IMR-90 (cell line): ENCODE results near the gene TMPRSS12. TPM values are rescaled to one million over a fixed set of nuclear protein-coding genes. Genes with fewer than 3 reads are reported as not detected.

Experiments
- ATAC-seq: fragments of 200-7000 bp; cut with Tn5 transposase; 2 replicates; pipeline ENCODE4 v1.9.1; 2020; ENCODE audit warnings: low read depth, mild to moderate bottlenecking, moderate library complexity
- BruUV-seq: library from RNA; stranded (reverse); fragments of 400-500 nt; replicated peaks from 2 replicates; lab custom pipeline; 2021; lab: Mats Ljungman, UMichigan
- CTCF ChIA-PET: fragments of 300-600 bp; formaldehyde crosslinking; extraction: SDS; loops from one replicate; lab custom pipeline; 2021; ENCODE audit warnings: antibody characterized with exemption; lab: Yijun Ruan, JAX
- POLR2A ChIA-PET: fragments of 300-600 bp; sonication (Branson Sonifier 250); formaldehyde crosslinking; loops from one replicate; lab custom pipeline; 2022; ENCODE audit warnings: antibody characterized with exemption; ENCODE audit not compliant: unreplicated experiment; lab: Charles Lee
- DNase-seq: peaks from one replicate; pipeline ENCODE4 v3.0.0; 2013
- H2AFZ ChIP-seq: replicated peaks from 2 replicates; pipeline ENCODE3; 2013; ENCODE audit warnings: low read length, mild to moderate bottlenecking; ENCODE audit not compliant: poor library complexity
- H2AK5ac ChIP-seq: 2 replicates; pipeline ENCODE4 v1.6.1; 2013; ENCODE audit warnings: low read depth, low read length, inconsistent platforms
- H2AK9ac ChIP-seq: replicated peaks from 2 replicates; pipeline ENCODE3; 2013; ENCODE audit warnings: mild to moderate bottlenecking, low read depth, low read length, moderate library complexity; ENCODE audit not compliant: poor library complexity
- H2BK120ac ChIP-seq: 2 replicates; pipeline ENCODE4 v1.6.1; 2013; ENCODE audit warnings: low read depth, low read length, inconsistent platforms
- H2BK15ac ChIP-seq: 3 replicates; pipeline ENCODE4 v1.6.1; 2013; ENCODE audit warnings: low read depth, low read length, inconsistent platforms
- H2BK20ac ChIP-seq: 2 replicates; pipeline ENCODE4 v1.6.1; 2013; ENCODE audit warnings: low read depth, mild to moderate bottlenecking, inconsistent platforms, low read length, moderate library complexity
- H2BK5ac ChIP-seq: 2 replicates; pipeline ENCODE4 v1.6.1; 2013; ENCODE audit warnings: mild to moderate bottlenecking, low read depth, low read length, inconsistent platforms; ENCODE audit not compliant: poor library complexity, severe bottlenecking
- H3K14ac ChIP-seq: replicated peaks from 2 replicates; pipeline ENCODE4 v1.6.1; 2013; ENCODE audit warnings: low read depth, low read length, inconsistent platforms
- H3K18ac ChIP-seq: 2 replicates; pipeline ENCODE4 v1.6.1; 2013; ENCODE audit warnings: low read depth, low read length, control low read depth
- H3K23ac ChIP-seq: 2 replicates; pipeline ENCODE4 v1.6.1; 2013; ENCODE audit warnings: low read depth, low read length, inconsistent platforms
- H3K27ac ChIP-seq: 2 replicates; pipeline ENCODE4 v1.5.1; 2013; ENCODE audit warnings: mild to moderate bottlenecking, control low read depth, low read length; ENCODE audit not compliant: insufficient read depth
- H3K27me3 ChIP-seq: 2 replicates; pipeline ENCODE4 v1.6.1; 2013; ENCODE audit warnings: low read length; ENCODE audit not compliant: control insufficient read depth, insufficient read depth
- H3K36me3 ChIP-seq: 2 replicates; pipeline ENCODE4 v1.6.1; 2013; ENCODE audit warnings: low read length, mixed read lengths; ENCODE audit not compliant: control insufficient read depth, insufficient read depth
- H3K4ac ChIP-seq: 2 replicates; pipeline ENCODE4 v1.6.1; 2013; ENCODE audit warnings: low read depth, low read length, inconsistent platforms
- H3K4me1 ChIP-seq: 2 replicates; pipeline ENCODE4 v1.6.1; 2013; ENCODE audit warnings: low read length, mixed read lengths; ENCODE audit not compliant: control insufficient read depth, insufficient read depth
- H3K4me2 ChIP-seq: 2 replicates; pipeline ENCODE4 v1.6.1; 2013; ENCODE audit warnings: low read depth, mild to moderate bottlenecking, control low read depth, low read length, moderate library complexity
- H3K4me3 ChIP-seq: 2 replicates; pipeline ENCODE4 v1.5.1; 2013; ENCODE audit warnings: low read depth, mild to moderate bottlenecking, control low read depth, low read length, moderate library complexity; ENCODE audit not compliant: insufficient read depth
- H3K56ac ChIP-seq: 2 replicates; pipeline ENCODE4 v1.6.1; 2013; ENCODE audit warnings: low read length, inconsistent platforms; ENCODE audit not compliant: insufficient read depth; ENCODE audit errors: extremely low read depth
- H3K79me1 ChIP-seq, 2 experiments: 2 replicates each; pipeline ENCODE4 v1.6.1; 2013; ENCODE audit warnings: low read length in 2 of 2, inconsistent platforms in 1 of 2, low read depth in 1 of 2
- H3K9ac ChIP-seq: 2 replicates; pipeline ENCODE4 v1.6.1; 2013; ENCODE audit warnings: low read depth, low read length, control low read depth
- H3K9me1 ChIP-seq: 2 replicates; pipeline ENCODE4 v1.6.1; 2013; ENCODE audit warnings: low read length, inconsistent platforms; ENCODE audit not compliant: insufficient read depth
- H3K9me3 ChIP-seq: 2 replicates; pipeline ENCODE4 v1.6.1; 2013; ENCODE audit warnings: low read length; ENCODE audit not compliant: control insufficient read depth, insufficient read depth
- H4K20me1 ChIP-seq: 2 replicates; pipeline ENCODE4 v1.6.1; 2013; ENCODE audit warnings: low read length, inconsistent platforms; ENCODE audit not compliant: insufficient read depth
- H4K5ac ChIP-seq: 2 replicates; pipeline ENCODE4 v1.6.1; 2013; ENCODE audit warnings: mild to moderate bottlenecking, low read depth, low read length, control low read depth
- H4K8ac ChIP-seq, 2 experiments: 2 replicates each; pipeline ENCODE4 v1.6.1; 2013; ENCODE audit warnings: low read depth in 2 of 2, low read length in 2 of 2, control low read depth in 1 of 2, inconsistent platforms in 1 of 2
- H4K91ac ChIP-seq: 2 replicates; pipeline ENCODE4 v1.6.1; 2013; ENCODE audit warnings: low read depth, low read length, inconsistent platforms; ENCODE audit not compliant: insufficient read depth
- MAFK ChIP-seq: IDR thresholded peaks from 2 replicates; pipeline ENCODE4 v1.6.1; 2012; ENCODE audit warnings: low read depth, low read length, improper control_type of control experiment
- POLR2A ChIP-seq: IDR thresholded peaks from 2 replicates; pipeline ENCODE4 v1.6.1; 2012; ENCODE audit warnings: mild to moderate bottlenecking, low read depth, low read length
- WGBS, 2 experiments: methylation state at CpG; one replicate each; pipeline versions ENCODE4 v1.1.5 to v1.1.7; 2013; ENCODE audit warnings: missing lambda C conversion rate in 2 of 2; ENCODE audit not compliant: insufficient read length in 1 of 2; ENCODE audit errors: extremely low coverage in 2 of 2; 5-methylcytosine and 5-hydroxymethylcytosine counted together
- dilution Hi-C: fragments of 300-500 bp; cut with HindIII; formaldehyde crosslinking; loops from one replicate; pipeline ENCODE4 v1.14.3; 2018; ENCODE audit warnings: low sequenced_read_pairs; ENCODE audit not compliant: unreplicated experiment
- in situ Hi-C: fragments of 300-500 bp; cut with MboI; formaldehyde crosslinking; loops from 3 replicates; pipeline ENCODE4 v1.14.3; 2019; ENCODE audit warnings: low sequenced_read_pairs, inconsistent platforms, mixed read lengths
- intact Hi-C: fragments of 100-400 bp; cut with micrococcal nuclease; formaldehyde crosslinking; loops from 2 replicates; pipeline ENCODE4 v1.10.0; 2022
- polyA plus RNA-seq, 3 experiments: library from polyadenylated mRNA; depleted of rRNA; stranded (reverse); fragments of >200 nt; gene quantifications; 2 replicates each; pipeline ENCODE4 v1.2.3, GENCODE V29; 2012; ENCODE audit warnings: low replicate concordance in 1 of 3
- total RNA-seq: library from RNA; depleted of rRNA; stranded (reverse); fragments of >200 nt; gene quantifications from 2 replicates; pipeline ENCODE4 v1.2.3, GENCODE V29; 2012

Gene TMPRSS12
- total and polyA plus RNA-seq, 2 of the 4 experiments (the other 2 are of a cell fraction) = not detected

DNA sequence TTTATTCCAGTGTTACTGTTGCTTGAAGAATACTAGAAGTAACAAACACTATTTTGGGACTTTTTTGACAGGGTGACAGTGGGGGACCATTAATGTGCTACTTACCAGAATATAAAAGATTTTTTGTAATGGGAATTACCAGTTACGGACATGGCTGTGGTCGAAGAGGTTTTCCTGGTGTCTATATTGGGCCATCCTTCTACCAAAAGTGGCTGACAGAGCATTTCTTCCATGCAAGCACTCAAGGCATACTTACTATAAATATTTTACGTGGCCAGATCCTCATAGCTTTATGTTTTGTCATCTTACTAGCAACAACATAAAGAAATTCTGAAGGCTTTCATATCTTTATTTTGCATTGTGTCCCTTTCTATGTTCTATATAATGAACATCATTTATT, 44.5 kb downstream of the TMPRSS12 start:
- Histone ChIP-seq H3K9me1 (no peaks in the 10 kb centered on the region), H2BK15ac (no peak overlapping the region), H4K5ac (no peak overlapping the region), H3K18ac (no peak overlapping the region), H3K56ac (no peak overlapping the region), H3K4ac (no peak overlapping the region), H2BK20ac (no peak overlapping the region), H3K14ac (no peak overlapping the region), H3K79me1 (no peaks in the 10 kb centered on the region), H3K27ac (no peak overlapping the region), H4K91ac (no peak overlapping the region), H2AK9ac (no peak overlapping the region), H3K4me1 (no peaks in the 10 kb centered on the region), H3K4me2 (no peak overlapping the region), H2BK120ac (no peak overlapping the region), H2AK5ac (no peak overlapping the region), H3K36me3 (no peaks in the 10 kb centered on the region), H3K4me3 (no peak overlapping the region), H4K20me1 (no peaks in the 10 kb centered on the region), H3K23ac (no peak overlapping the region), H3K9ac (no peak overlapping the region), H2BK5ac (no peak overlapping the region), H2AFZ (no peak overlapping the region), H3K9me3 (peaks cover 3% of the 10 kb centered on the region), H3K27me3 (no peaks in the 10 kb centered on the region), H4K8ac (no peak overlapping the region)
- POLR2A ChIA-PET = no interaction called here
- dilution Hi-C loops = no loop called here
- DNase-seq (peak; percentile 18), ATAC-seq (no peak)
- CTCF ChIA-PET = interaction anchor here (1.3 kb wide), 1 partner anchor 24 kb away, joined by 3 read pairs; no protein-coding TSS in a partner anchor
- no CpG with 5 or more reads among the region's 3 CpGs for WGBS, 2 experiments
- in situ Hi-C loops = no loop called here
- intact Hi-C loops = no loop called here
- no TSS peak for BruUV-seq
- TF ChIP-seq MAFK (0 out of 2 replicates have a peak, but pooled peaks have one; percentile 23), POLR2A (no peak)
